Activated CD8-positive, alpha-beta T cell treated with anti-CD3 and anti-CD28 coated beads for 36 hours (primary cell): Measurements from ENCODE around the gene WDTC1. TPM values are rescaled to one million over a fixed set of nuclear protein-coding genes. Genes with fewer than 3 reads are reported as not detected.

Source experiments
- ATAC-seq: fragments of 200-7000 bp; cut with Tn5 transposase; one replicate; pipeline ENCODE4 v1.10.0; 2021; ENCODE audit warnings: mild to moderate bottlenecking, moderate library complexity
- CTCF ChIA-PET: fragments of 350-600 bp; sonication (Branson Sonifier 250); formaldehyde crosslinking; loops from one replicate; lab custom pipeline; 2021; ENCODE audit warnings: antibody characterized with exemption; lab: Charles Lee
- POLR2A ChIA-PET: fragments of 350-600 bp; sonication (Branson Sonifier 250); formaldehyde crosslinking; loops from one replicate; lab custom pipeline; 2021; ENCODE audit warnings: antibody characterized with exemption; lab: Charles Lee
- DNase-seq: peaks from one replicate; pipeline ENCODE4 v3.0.0-alpha.2; 2020
- H3K27ac Mint-ChIP-seq: one replicate; pipeline ENCODE4 v1.8.0; 2021; ENCODE audit warnings: mild to moderate bottlenecking, mixed read lengths
- H3K27me3 Mint-ChIP-seq: one replicate; pipeline ENCODE4 v1.8.0; 2021; ENCODE audit warnings: mixed read lengths
- H3K36me3 Mint-ChIP-seq: one replicate; pipeline ENCODE4 v1.8.0; 2021; ENCODE audit warnings: low read depth, mixed read lengths
- H3K4me1 Mint-ChIP-seq: one replicate; pipeline ENCODE4 v1.8.0; 2021; ENCODE audit warnings: low read depth, mixed read lengths
- H3K4me3 Mint-ChIP-seq: one replicate; pipeline ENCODE4 v1.8.0; 2021; ENCODE audit warnings: mild to moderate bottlenecking, moderate library complexity, mixed read lengths
- H3K9me3 Mint-ChIP-seq: one replicate; pipeline ENCODE4 v1.8.0; 2021; ENCODE audit warnings: mixed read lengths
- intact Hi-C: fragments of 100-400 bp; cut with micrococcal nuclease; formaldehyde crosslinking; loops from one replicate; pipeline ENCODE4 v1.10.0; 2022
- total RNA-seq, 2 experiments: library from RNA; stranded (reverse); gene quantifications; one replicate each; pipeline ENCODE4 v1.2.3, GENCODE V29; 2021
- TF ChIP-seq, protein P1 (sequence below): fragments of 200-600 bp; IDR thresholded peaks from one replicate; pipeline ENCODE4 v1.8.0; 2022; ENCODE audit warnings: antibody characterized with exemption, mild to moderate bottlenecking

The WDTC1 gene
- total RNA-seq, 2 experiments from 2014 or later = 18.0 to 19.0 TPM

DNA sequence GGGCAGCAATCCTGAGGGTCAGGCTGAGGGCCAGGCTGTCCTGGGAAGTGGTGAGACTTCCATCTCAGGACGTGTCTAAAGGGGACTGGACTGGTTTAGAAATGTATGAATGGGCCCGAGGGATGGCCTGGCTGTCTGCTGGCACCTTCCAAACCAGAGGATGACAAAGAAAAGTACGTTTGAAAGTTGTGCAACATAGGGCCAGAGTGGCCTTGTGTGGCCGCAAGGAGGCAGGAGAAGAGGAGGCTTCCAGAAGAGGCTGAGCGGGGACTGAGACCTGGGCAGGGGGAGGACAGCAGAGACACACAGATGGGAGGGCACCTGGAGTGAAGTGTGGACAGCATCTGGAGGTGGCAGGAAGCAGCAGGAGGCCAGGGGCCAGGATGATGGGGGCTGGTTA lies 104.8 kb downstream of the WDTC1 start:
- intact Hi-C loops = no loop called here
- Mint-ChIP-seq H3K4me3 (no peak overlapping the region), H3K36me3 (peaks cover 26% of the 10 kb centered on the region), H3K4me1 (peaks cover 29% of the 10 kb centered on the region), H3K27ac (peak overlapping the region; percentile 83), H3K9me3 (no peaks in the 10 kb centered on the region), H3K27me3 (no peaks in the 10 kb centered on the region)
- TF ChIP-seq, protein P1, sequence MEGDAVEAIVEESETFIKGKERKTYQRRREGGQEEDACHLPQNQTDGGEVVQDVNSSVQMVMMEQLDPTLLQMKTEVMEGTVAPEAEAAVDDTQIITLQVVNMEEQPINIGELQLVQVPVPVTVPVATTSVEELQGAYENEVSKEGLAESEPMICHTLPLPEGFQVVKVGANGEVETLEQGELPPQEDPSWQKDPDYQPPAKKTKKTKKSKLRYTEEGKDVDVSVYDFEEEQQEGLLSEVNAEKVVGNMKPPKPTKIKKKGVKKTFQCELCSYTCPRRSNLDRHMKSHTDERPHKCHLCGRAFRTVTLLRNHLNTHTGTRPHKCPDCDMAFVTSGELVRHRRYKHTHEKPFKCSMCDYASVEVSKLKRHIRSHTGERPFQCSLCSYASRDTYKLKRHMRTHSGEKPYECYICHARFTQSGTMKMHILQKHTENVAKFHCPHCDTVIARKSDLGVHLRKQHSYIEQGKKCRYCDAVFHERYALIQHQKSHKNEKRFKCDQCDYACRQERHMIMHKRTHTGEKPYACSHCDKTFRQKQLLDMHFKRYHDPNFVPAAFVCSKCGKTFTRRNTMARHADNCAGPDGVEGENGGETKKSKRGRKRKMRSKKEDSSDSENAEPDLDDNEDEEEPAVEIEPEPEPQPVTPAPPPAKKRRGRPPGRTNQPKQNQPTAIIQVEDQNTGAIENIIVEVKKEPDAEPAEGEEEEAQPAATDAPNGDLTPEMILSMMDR = no peak
- ChIA-PET CTCF (interaction anchor here (0.9 to 1.7 kb wide), 3 partner anchors 18 to 56 kb away, joined by 3 to 7 read pairs (median 5); no protein-coding TSS in a partner anchor), POLR2A (no interaction called here)
- no peak for DNase-seq
- no peak for ATAC-seq

DNA sequence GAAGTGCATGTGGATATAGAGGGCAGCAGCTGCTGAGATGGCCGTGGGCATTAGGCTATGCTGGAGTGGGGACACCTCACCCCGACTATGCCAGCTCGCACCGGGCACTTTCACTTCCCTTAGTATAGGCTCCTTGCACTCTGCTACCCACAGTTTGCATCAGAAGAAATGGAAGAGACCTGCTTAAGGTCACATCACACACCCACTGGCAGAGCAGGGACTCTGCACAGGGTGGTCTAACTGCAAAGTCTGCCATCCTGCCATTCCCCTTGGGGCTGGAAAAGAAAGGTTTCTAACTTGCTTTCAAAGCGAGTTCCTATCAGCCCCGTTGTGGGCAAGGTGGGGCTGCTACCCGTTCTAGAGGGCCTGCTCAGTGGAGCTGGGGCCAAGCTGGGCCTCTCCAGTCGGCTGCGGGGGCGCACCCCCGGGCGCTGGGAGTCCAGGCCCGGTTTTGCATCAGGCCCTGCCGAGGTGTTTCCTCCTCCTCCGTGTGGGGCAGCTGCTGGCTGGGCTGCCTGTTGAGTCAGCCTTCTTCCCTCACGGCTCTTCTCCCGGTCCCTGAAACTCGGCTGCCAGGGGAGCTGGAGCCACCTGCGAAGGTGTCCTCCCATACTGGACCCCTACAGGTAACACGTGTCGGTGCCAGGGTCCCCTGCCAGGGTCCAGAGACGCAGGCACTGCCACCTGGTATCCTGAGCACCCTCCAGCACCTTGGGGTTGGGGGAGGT lies 107.3 kb downstream of the WDTC1 start, which contains the start of gene SYTL1:
SYTL1 (plus strand) TSS at position 498 of the 728 bp plus-strand sequence. CDS start 3,313 bp downstream, outside the sequence.
- no peaks in the 10 kb centered on the region for H3K27me3 Mint-ChIP-seq
- ChIA-PET POLR2A (interaction anchor here (0.9 to 6.1 kb wide), 13 partner anchors 9 to 321 kb away, joined by 3 to 61 read pairs (median 5); no protein-coding TSS in a partner anchor), CTCF (interaction anchor here (0.8 to 8.1 kb wide), 15 partner anchors 9 to 344 kb away, joined by 3 to 91 read pairs (median 5); partner anchors contain the start of gene MAP3K6)
- peak; percentile 70 for ATAC-seq
- H3K4me1 Mint-ChIP-seq = peaks cover 39% of the 10 kb centered on the region
- peak within 1 kb of the TSS; percentile 84 for H3K4me3 Mint-ChIP-seq
- H3K36me3 Mint-ChIP-seq = peaks cover 22% of the 10 kb centered on the region
- peak within 1 kb of the TSS; percentile 89 for H3K27ac Mint-ChIP-seq
- DNase-seq = peak; percentile 85
- intact Hi-C loops = loop anchor here (10.0 kb wide), 1 partner anchor 53 kb away; the partner anchor contains the start of gene GPR3
- no peaks in the 10 kb centered on the region for H3K9me3 Mint-ChIP-seq
- TF ChIP-seq, protein P1 = no peak

GRCh38 chr1:27342391-27342777 lies 108.0 kb downstream of the WDTC1 start:
- peak overlapping the region; percentile 84 for H3K4me3 Mint-ChIP-seq
- CTCF ChIA-PET = interaction anchor here (0.9 to 8.1 kb wide), 14 partner anchors 10 to 264 kb away, joined by 3 to 91 read pairs (median 5); partner anchors contain the start of gene MAP3K6
- H3K27ac Mint-ChIP-seq = peak overlapping the region; percentile 89
- H3K9me3 Mint-ChIP-seq = no peaks in the 10 kb centered on the region
- intact Hi-C loops = loop anchor here (10.0 kb wide), 1 partner anchor 52 kb away; the partner anchor contains the start of gene GPR3
- POLR2A ChIA-PET = interaction anchor here (0.9 to 6.1 kb wide), 12 partner anchors 9 to 320 kb away, joined by 3 to 61 read pairs (median 5); no protein-coding TSS in a partner anchor
- ATAC-seq (peak; percentile 64), DNase-seq (peak; percentile 74)
- H3K4me1 Mint-ChIP-seq = peaks cover 42% of the 10 kb centered on the region
- H3K36me3 Mint-ChIP-seq = peaks cover 21% of the 10 kb centered on the region
- H3K27me3 Mint-ChIP-seq = no peaks in the 10 kb centered on the region
- TF ChIP-seq, protein P1 = no peak

DNA sequence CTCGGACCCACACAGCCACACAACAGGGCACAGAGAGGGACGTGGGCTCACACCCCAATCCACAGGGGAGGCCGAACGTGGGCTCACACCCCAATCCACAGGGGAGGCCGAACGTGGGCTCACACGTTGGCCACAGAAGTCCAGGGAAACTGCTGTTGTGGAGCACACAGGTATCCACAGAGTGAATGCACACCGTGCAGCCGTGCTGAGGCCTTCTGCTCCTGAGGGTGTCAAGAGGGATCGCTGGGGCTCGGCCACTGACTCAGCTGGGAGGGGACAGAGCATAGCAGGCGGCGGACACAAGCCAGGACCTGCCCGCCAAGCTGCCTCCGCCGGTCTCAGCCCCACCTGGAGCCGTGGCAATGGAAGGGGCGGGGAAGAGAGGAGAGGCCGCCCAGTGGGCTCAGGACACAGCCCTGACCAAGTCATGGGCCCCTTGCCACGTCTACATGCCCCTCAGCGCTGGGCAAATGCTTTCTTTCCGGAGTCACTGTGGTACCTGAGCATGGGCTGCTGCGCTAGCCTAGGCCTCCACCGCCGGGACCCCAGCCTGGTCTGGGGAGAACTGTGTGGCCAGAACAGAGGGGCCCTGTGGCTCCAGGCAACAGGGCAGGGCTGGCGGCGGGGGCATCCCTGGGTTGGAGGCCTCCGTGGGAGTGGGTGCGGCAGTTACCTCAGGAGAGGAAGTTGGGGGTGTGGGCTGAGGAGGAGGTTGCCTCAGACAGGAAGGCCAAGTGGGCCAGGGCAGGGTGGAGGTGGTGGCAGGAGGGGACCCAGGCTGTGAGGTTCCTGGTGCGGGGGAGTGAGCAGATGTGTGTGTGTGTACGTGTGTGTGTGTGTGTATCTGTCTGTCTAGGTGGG lies 108.6 kb downstream of the WDTC1 start:
- H3K27ac Mint-ChIP-seq = peak overlapping the region; percentile 89
- intact Hi-C loops = loop anchor here (10.0 kb wide), 1 partner anchor 52 kb away; the partner anchor contains the start of gene GPR3
- peaks cover 24% of the 10 kb centered on the region for H3K36me3 Mint-ChIP-seq
- ChIA-PET CTCF (interaction anchor here (0.6 to 8.1 kb wide), 14 partner anchors 9 to 61 kb away, joined by 3 to 91 read pairs (median 6); partner anchors contain the start of gene MAP3K6), POLR2A (interaction anchor here (0.7 to 6.1 kb wide), 9 partner anchors 10 to 178 kb away, joined by 3 to 61 read pairs (median 5); no protein-coding TSS in a partner anchor)
- H3K4me3 Mint-ChIP-seq = peak overlapping the region; percentile 84
- peak; percentile 48 for ATAC-seq
- peak; percentile 79 for DNase-seq
- no peaks in the 10 kb centered on the region for H3K9me3 Mint-ChIP-seq
- H3K4me1 Mint-ChIP-seq = peaks cover 44% of the 10 kb centered on the region
- no peaks in the 10 kb centered on the region for H3K27me3 Mint-ChIP-seq
- TF ChIP-seq, protein P1 = no peak
